CMK (cell line): ENCODE measurements around the gene TIGD1.
A peak's percentile ranks its signal among the peaks of the same experiment; 100 is the strongest.

Experiments
- DNase-seq: peaks from one replicate; pipeline ENCODE4 v3.0.0-alpha.2; 2010; ENCODE audit warnings: low read depth

Gene TIGD1

GRCh38 chr2:232550354-232551249, at the start of gene TIGD1, which contains the start of gene EIF4E2:
Gene TIGD1, minus strand, starts transcription at chr2:232550557. Its CDS starts 675 bp downstream, at chr2:232549882.
Gene EIF4E2, plus strand, starts transcription at chr2:232550689. Its CDS starts 36 bp downstream, at chr2:232550725.
- peak; percentile 88 for DNase-seq

- no peak for DNase-seq
Measured at GRCh38 chr2:232598293-232598692, 47.9 kb upstream of the TIGD1 start.

- DNase-seq = no peak
Measured at GRCh38 chr2:232597362-232598079, 47.2 kb upstream of the TIGD1 start.

- no peak for DNase-seq
Measured at GRCh38 chr2:232593982-232594381, 43.6 kb upstream of the TIGD1 start.

GRCh38 chr2:232592772-232593395, 42.5 kb upstream of the TIGD1 start:
- DNase-seq = no peak

GRCh38 chr2:232588680-232589585, 38.6 kb upstream of the TIGD1 start:
- DNase-seq = no peak

- DNase-seq = no peak
Measured at GRCh38 chr2:232588031-232588430, 37.7 kb upstream of the TIGD1 start.

- DNase-seq = no peak
Measured at GRCh38 chr2:232587512-232587911, 37.2 kb upstream of the TIGD1 start.

GRCh38 chr2:232586943-232587505, 36.7 kb upstream of the TIGD1 start:
- DNase-seq = no peak

- DNase-seq = no peak
Measured at GRCh38 chr2:232584238-232584637, 33.9 kb upstream of the TIGD1 start.

- DNase-seq = no peak
Measured at GRCh38 chr2:232581725-232582124, 31.4 kb upstream of the TIGD1 start.

- DNase-seq = no peak
Measured at GRCh38 chr2:232580648-232580981, 30.3 kb upstream of the TIGD1 start.

- DNase-seq = no peak
Measured at GRCh38 chr2:232578626-232579025, 28.3 kb upstream of the TIGD1 start.

GRCh38 chr2:232577841-232578240, 27.5 kb upstream of the TIGD1 start:
- DNase-seq = no peak

- DNase-seq = no peak
Measured at GRCh38 chr2:232576995-232577394, 26.6 kb upstream of the TIGD1 start.

GRCh38 chr2:232575404-232575746, 25.0 kb upstream of the TIGD1 start:
- DNase-seq = no peak

GRCh38 chr2:232574674-232575403, 24.5 kb upstream of the TIGD1 start:
- no peak for DNase-seq

- no peak for DNase-seq
Measured at GRCh38 chr2:232573771-232574435, 23.5 kb upstream of the TIGD1 start.

GRCh38 chr2:232573042-232573441, 22.7 kb upstream of the TIGD1 start:
- DNase-seq = no peak

- no peak for DNase-seq
Measured at GRCh38 chr2:232571026-232571474, 20.7 kb upstream of the TIGD1 start.
